HG03565 (cell line): ENCODE measurements around the gene HDAC4.

ENCODE experiments used
- ATAC-seq: cut with Tn5 transposase; IDR thresholded peaks from one replicate; pipeline ENCODE4 v1.9.1; 2021; ENCODE audit warnings: mild to moderate bottlenecking, moderate library complexity; ENCODE audit not compliant: unreplicated experiment

HDAC4 gene

GRCh38 chr2:239259603-239260298, 141.1 kb downstream of the HDAC4 start:
- peak; percentile 35 for ATAC-seq

DNA sequence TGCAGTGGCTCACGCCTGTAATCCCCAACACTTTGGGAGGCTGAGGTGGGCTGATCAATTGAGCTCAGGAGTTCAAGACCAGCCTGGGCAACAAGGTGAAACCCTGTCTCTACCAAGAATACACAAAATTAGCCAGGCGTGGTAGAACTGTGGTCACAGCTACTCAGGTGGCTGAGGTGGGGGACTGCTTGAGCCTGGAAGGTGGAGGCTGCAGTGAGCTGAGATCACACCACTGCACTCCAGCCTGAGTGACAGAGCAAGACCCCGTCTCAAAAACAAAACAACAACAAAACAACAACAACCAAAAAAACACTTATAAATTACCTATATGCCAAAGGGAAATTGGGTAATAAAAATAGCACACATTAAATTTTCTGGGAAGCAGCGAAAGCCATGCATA, 141.6 kb downstream of the HDAC4 start:
- peak; percentile 44 for ATAC-seq

GRCh38 chr2:239258248-239258647, 142.6 kb downstream of the HDAC4 start:
- no peak for ATAC-seq

- no peak for ATAC-seq
Observed at GRCh38 chr2:239257511-239257937, 143.3 kb downstream of the HDAC4 start.

GRCh38 chr2:239256350-239256743, 144.5 kb downstream of the HDAC4 start:
- ATAC-seq = no peak

DNA sequence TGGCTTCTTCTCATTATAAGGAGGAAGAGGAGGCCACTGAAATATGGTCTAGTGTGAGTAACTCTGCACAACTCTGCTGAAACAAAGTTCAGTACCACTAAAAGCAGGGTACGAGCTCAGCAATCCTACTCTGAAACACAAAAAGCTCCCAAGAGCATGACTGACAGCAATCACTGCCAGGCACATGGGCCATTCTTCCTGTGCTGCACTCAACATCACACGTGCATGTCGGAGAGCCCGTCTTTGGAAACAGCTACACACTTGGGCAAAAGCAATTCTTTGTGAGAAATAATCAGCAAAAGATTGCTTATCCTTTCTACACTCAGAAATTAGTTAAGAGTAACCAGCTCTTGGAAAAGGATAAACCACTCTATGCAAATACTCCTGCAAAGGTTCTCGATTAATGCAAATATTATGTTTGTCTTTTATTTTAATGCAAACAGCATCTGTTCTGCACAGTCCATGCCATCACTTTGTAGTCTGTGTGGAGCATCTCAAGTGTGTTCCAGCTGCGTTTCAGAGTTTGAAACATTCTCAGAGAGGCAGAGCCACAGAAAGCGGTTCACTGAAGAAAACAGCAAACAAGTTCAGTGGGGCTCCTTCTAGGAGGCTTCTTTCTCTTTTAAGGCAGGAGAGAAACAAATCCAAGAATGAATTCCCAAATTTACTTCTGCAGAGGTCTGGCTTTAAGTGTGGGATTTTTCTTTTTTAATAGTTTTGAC, 145.0 kb downstream of the HDAC4 start:
- no peak for ATAC-seq

DNA sequence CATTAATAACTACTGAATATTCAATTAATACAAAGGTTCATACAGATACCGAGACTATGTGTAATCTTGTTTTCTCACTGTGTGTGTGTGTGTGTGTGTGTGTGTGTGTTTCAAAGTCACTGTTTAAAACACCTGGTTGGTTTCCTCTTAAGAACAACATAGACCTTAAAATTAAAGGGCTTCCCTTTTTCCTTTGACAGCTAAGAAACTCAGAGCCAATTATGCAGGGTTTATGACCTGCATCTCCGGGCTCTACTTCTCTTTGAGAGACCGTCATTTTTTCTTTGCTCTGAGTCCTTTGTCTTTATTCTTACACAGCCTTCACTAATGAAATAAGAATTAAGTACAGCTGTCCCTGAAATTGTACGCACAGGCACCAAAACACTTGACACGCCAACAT, 145.6 kb downstream of the HDAC4 start:
- ATAC-seq = no peak

- no peak for ATAC-seq
Observed at GRCh38 chr2:239253701-239254436, 147.0 kb downstream of the HDAC4 start.

DNA sequence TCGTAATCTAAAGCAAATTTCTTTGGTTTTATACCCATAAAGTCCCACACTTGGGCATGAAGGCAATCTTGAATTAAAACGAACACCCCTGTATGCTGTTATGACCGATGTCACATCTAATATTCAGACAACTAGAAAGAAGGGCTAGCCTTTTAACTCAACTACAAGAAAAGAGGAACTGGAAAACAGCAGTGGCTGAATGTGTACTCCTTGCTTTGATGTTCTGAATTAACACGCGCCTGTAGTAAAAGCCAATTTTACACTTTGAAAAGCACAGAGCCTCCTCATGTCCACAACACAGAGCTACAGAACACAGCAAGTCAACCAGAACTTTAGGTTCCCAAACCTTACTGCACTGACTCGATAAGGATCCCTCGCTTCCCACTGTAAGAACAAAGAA, 147.6 kb downstream of the HDAC4 start:
- peak; percentile 80 for ATAC-seq

GRCh38 chr2:239252801-239253200, 148.0 kb downstream of the HDAC4 start:
- peak; percentile 18 for ATAC-seq

GRCh38 chr2:239252393-239252792, 148.4 kb downstream of the HDAC4 start:
- ATAC-seq = no peak

- ATAC-seq = no peak
Observed at GRCh38 chr2:239251971-239252370, 148.8 kb downstream of the HDAC4 start.

- no peak for ATAC-seq
Observed at GRCh38 chr2:239250216-239251081, 150.4 kb downstream of the HDAC4 start.

GRCh38 chr2:239249776-239250175, 151.0 kb downstream of the HDAC4 start:
- ATAC-seq = no peak

GRCh38 chr2:239249048-239249447, 151.8 kb downstream of the HDAC4 start:
- no peak for ATAC-seq

- no peak for ATAC-seq
Observed at GRCh38 chr2:239247401-239248245, 153.2 kb downstream of the HDAC4 start.

GRCh38 chr2:239246723-239247122, 154.1 kb downstream of the HDAC4 start:
- no peak for ATAC-seq

DNA sequence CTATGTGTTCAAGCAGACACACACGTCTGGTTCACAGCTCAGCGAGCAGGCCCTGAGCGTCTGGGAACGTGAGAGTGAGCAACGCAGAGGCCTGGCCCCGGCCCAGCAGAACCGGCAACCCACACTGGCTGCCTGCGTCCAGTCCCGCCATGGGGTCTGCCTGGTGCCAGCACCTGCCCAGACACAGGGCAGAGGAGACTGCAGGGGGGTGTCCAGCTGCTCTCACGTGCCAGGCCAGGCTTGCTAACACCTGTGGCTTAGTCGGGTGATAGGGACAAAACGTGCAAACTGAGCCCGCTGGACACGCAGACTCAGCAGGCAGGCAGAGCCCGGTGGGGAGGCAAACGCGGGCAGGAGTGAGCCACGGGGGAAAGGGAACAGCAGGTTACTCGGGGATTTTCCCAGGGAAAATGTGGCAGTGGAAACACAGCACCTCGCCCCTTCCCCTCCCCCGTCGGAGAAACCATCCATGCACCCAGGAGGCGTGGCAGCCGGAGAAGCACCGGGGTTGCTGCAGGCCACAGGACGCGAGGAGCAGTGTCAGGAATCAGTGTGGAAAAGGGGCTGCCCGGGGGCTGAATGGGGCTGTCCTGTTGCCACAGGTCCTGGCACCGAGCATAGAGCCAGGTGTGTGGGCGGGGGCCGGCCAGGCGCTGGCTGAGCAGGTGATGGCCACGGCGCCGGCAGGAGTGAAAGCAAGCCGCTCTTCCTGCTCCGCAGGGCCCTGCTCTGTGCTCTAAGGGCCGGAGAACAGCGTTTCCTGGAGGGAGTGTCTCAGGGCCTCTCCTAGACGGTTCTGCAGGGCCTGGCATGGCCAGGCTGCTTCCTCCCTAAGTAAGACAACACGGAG, 154.7 kb downstream of the HDAC4 start:
- no peak for ATAC-seq

GRCh38 chr2:239245107-239245506, 155.7 kb downstream of the HDAC4 start:
- ATAC-seq = no peak
